GM19452 (cell line): ENCODE measurements around the gene S1PR3.
A peak's percentile ranks its signal among the peaks of the same experiment; 100 is the strongest.

Experiments
- ATAC-seq: cut with Tn5 transposase; IDR thresholded peaks from one replicate; pipeline ENCODE4 v1.9.1; 2021; ENCODE audit not compliant: unreplicated experiment

S1PR3 gene

DNA sequence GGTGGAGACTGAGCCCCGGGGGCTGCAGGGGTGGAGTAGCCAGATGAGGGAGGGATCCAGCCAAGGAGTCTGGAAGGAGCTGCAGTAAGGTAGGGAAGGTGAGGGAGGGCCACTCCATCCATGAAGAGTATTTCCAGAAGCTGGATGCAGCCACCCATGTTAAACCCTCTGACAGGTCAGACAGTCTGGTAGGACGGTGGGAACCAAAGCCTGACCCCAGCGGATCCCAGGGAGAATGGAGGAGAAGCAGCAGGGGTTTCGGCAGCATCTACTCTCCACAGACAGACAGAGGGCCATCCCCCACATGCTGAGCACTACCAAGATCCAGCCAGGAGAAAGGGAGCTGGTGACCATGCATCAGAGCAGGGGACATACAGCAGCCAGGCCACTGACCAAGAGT is 22.5 kb upstream of the S1PR3 start:
- no peak for ATAC-seq

DNA sequence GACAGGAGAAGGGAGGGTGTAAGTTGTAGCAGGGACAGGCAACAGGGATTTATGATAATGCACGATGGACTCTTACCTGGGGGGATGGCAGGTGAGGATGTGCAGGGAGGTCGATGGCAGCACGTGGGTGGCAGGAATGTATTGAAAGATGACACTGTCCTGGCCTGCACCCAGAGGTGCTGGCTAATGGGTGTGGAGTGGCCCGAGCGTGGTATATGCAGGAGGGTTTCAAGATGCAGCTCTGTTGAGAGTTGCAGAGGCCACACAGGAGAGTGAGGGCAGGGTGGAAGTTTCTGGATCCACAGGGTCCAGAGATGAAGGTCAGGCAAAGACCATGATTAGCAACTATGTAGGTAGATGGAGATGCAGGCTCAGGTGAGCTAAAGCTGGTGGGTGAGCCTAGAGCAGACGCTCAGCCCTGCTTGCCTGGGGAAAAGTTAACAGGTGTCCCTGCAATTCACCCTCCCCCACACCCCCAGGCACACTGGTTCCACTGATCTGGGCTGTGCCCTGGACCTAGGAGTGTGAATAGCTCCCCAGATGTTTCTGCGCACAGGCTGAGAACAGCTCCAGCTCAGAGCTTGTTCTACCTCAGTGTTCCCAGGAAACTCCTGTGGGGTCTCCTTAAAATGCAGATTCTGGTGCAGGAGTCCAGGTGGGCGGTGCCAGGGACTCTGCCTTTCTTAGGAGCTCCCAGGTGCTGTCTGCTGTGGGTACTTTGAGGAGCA is 21.5 kb upstream of the S1PR3 start:
- ATAC-seq = no peak

DNA sequence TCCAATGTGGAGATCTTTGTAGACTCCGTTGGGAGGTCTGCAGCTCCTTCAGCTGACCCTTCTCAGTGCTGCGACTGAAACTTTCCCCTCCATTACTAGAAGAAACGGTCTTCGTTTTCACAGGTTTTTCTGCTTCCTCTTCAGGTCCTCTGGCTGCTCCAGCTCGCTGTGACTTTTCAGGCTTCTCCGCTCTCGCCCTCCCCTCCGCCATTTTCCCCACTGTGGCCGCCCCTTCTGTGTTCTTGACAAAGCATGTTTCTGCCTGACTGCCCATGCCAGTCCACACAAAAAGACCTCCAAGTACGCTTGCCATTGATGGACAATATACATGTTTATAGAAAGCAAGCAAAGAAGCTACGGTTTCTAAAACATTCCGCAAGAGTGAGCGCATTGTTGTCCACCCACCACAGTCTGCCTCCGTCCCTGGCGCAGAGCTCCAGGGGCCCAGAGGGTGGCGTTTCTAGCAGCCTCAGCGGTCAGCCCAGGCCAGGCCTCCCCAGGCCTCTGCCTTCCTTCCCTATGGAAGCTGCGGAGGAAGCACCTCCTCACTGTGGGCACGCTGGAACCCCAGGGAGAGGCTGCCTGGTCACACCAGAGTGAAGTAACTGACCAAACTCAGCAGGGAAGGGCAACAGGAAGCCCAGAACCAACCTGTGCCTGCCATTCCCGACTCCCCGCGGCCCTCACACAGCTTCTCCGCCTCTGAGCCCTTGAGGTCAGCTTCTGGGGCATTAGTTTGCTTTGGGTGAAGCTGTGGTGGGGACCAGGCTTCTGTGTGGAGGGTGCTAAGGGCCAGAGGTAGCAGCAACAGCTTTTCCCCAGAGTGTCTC is 19.9 kb upstream of the S1PR3 start:
- ATAC-seq = no peak

DNA sequence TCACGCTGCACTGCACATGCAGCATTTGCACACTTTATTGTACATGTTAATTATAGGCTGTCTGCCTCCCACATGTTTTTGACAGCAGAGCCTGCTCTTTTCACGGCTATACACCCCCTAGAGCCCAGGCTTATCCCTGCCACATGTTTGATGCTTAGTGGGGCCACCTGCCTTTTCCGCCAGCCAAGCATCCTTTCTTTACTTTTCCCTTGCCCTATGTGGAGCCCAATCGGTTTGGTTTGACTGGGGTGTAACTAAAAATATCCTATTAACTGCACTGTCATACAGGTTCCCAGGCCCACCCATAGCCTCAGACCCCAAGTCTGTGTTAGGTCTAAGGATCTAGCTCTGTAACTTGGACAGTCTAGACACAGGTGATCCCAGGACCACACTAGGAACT is 18.9 kb upstream of the S1PR3 start:
- no peak for ATAC-seq

GRCh38 chr9:88973281-88974045 is 17.8 kb upstream of the S1PR3 start:
- ATAC-seq = no peak

DNA sequence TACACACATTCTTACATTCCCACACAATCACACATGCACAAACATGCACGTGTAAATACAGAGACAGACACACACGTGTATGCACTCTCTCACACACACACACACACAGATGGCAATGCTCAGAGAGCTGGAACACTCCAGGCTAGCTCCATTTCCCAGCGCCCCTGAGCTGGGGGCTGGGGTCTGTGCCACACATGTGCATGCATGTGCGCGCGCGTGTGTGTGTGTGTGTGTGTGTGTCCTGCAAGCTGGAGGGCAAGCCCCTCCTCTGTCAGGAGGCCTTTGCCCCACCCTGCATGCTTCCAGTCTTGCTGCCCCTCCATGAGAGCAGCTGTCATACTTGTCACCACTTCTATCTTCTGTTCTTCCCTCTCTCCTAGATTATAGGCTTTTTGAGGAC is 16.6 kb upstream of the S1PR3 start:
- no peak for ATAC-seq

DNA sequence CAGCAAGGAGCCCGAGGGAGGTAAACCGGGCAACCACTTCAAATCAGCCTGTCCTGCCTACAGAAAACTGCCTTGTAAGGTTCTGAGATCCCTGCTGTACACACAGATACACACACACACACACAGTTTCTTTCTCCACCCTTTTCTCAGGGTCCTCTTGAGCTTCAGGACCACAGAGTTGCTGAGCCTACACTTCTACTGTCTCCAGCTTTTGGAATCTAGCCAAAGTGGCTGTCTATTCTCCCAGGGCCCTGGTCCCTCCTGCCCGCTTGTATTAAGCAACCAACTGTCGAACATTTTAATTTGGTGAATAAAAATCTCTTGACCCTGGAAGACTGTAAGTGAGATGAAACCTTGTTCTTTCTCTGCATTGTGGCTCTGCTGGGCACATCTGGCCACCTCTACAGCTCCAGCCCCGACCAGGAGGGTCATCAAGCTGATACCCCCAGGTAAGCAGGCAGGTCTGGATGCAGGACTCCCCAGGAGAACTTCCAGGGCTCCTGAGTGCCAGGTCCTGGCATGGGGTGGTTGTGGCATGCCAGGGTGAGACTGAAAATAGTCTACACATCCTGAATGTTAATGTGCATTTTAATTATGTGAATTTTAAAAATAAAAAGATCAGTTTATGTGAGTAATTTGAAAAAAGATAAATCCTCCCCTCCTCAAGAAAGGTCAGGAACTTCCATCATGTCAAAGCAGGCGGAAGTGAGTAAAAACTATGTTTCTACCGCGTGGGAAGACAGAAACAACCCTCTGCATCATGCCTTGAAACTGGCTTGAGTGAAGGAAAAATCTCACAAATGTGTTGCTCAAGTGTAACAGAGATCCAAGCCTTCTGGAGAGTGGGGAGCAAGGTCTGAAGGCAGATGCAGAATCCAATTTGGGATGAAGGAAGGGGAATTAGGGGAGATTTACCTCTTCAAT is 15.0 kb upstream of the S1PR3 start:
- ATAC-seq = no peak

DNA sequence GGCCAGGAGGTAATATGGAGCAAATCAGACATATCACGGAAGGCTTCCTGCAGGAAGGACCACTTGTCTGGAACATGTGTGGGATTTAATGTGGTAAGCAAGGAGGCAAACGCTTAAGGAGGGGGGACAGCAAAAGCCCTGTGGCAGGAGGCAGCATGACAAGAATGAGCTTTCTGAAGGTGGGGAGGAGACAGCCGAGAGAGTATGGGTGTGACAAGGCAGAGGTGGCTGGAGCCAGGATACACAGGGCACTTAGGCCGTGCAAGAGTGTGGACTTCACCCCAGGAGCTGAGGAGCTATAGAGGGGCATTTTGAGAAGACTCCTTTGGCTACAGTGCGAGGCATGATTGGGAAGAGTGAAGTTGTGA is 14.4 kb upstream of the S1PR3 start:
- no peak for ATAC-seq

- no peak for ATAC-seq
Measured at GRCh38 chr9:88978034-88978433, 13.2 kb upstream of the S1PR3 start.

DNA sequence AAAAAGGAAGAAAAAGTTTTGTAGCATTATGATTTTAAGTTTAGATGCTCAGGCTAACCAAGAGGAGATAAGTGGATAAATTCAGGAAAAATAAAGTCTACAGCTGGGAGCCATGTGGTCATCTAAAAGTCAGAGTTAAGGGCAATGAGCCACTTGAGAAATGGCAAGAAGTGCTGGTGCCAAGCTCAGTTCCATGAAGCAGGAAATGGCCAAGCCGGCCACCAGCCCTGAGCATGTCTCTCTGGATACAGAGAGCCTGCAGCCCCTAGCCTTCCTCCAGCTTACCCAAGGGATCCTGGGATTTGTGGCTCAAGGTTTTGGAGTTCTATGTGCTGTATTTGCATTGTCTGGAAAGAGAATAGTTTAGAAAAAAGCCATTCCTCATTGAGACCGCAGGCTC is 12.2 kb upstream of the S1PR3 start:
- no peak for ATAC-seq

DNA sequence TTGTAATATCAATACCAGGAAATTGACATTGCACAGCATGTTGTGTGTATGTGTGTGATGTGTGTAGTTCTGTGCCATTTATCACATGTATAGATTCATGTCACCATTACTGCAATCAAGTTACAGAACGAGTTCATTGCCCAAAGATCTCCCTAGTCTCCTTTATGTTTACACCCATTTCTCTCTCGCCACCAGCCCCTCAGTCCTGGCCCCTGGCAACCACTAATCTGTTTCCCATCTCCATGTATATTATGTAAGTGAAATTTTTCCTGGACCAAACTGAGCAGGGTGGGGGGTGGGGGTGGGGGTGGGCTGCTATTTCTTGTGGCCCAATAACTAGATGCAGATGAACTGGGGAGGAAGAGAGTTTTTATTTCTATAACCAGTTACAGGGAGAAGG is 11.5 kb upstream of the S1PR3 start:
- no peak for ATAC-seq

GRCh38 chr9:88980740-88981203 is 10.5 kb upstream of the S1PR3 start:
- ATAC-seq = no peak

- ATAC-seq = no peak
Measured at GRCh38 chr9:88983865-88984542, 7.3 kb upstream of the S1PR3 start.

GRCh38 chr9:88984543-88984883 is 6.8 kb upstream of the S1PR3 start:
- no peak for ATAC-seq

DNA sequence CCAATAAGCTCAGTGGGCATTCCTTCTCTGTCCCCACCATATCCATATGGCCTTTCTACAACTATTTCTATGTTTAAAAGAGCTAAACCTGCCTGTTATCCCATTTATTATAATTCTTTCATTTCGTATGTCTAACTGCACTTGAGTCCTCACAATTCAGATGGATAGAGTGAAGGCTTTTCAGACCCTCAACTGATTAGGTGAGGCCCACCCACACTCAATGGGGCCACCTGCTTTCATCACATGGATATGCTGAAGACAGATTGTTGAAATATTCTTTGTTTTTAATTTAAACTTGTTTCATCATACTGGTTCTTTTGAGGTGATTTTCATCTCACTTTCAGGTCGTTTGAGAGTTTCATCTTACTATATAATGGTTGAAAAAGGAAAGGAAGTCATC is 5.7 kb upstream of the S1PR3 start:
- no peak for ATAC-seq

DNA sequence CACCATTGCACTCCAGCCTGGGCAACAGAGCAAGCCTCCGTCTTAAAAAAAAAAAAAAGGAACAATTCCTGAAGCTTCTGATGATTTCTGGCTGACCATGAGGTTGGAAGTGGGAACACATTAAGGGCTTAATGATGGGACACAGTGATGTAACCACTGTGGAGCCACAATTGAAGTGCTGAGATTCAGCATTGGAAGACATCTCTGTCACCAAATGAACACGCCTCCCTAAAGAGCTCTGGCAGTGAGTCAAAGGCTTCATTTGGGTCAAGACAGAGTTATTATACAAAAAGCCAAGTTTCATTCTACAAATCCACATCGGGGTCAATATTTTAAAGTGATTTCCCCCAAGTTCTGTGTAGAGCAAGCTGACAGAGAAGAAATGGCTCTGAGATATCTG is 4.5 kb upstream of the S1PR3 start:
- ATAC-seq = no peak

DNA sequence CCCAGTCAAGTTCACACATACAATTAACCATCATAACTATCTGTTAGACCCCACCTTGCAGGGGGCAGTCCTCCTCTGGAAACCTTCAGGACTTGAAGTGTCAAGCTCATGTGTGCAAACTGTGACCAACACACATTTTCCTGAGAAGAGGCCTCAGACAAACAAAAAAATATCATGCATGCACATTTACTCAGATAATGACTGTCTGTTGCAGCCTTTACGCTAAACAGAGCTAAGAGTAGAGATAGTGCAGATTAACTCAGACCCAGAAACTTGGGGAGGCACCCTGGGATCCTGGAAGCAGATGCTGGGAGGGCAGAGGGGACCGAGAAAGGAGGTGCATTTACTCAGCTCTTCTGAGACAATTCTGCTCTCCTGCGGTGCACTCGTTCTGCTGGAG is 3.6 kb upstream of the S1PR3 start:
- ATAC-seq = no peak

- ATAC-seq = peak; percentile 71
Measured at GRCh38 chr9:88988796-88989641, 2.2 kb upstream of the S1PR3 start.

GRCh38 chr9:88990041-88990728 is 1.1 kb upstream of the S1PR3 start:
- no peak for ATAC-seq
